D721Med (cell line): ENCODE results near the gene TRABD2A.

Experiments used
- DNase-seq: peaks from one replicate; pipeline ENCODE4 v3.0.0; 2011; ENCODE audit warnings: low spot score; ENCODE audit not compliant: insufficient read length
- FAIRE-seq: peaks from 2 replicates; lab custom pipeline; 2011; peaks lifted over from hg19 to GRCh38; lab: Jason Lieb, UNC
- CTCF ChIP-seq: IDR thresholded peaks from 2 replicates; pipeline ENCODE4 v1.5.1; 2012; ENCODE audit warnings: mild to moderate bottlenecking, control low read depth; ENCODE audit not compliant: insufficient read depth; ENCODE audit errors: missing control alignments

Gene TRABD2A

DNA sequence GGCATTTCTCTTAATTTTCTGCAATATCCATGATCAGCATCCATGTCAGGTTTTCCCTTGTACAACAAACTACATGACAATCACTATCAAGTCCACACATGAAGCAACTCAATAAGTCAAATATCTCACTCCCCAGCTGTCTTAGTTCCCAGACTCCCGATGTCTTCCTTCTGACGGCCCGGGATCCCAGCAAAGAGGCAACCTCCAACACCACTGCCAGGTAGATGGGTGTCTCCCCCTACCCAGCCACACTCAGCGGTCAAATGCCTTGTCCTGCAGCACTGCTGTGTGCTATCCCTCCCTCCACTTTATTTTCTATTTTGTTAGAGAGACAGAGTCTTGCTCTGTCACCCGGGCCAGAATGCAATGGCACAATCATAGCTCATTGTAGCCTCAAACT, 23.3 kb downstream of the TRABD2A start:
- TF ChIP-seq CTCF: no peak
- FAIRE-seq: no peak
- no peak for DNase-seq

- no peak for DNase-seq
- no peak for TF ChIP-seq CTCF
Measured at GRCh38 chr2:84856787-84857186, 24.1 kb downstream of the TRABD2A start.

DNA sequence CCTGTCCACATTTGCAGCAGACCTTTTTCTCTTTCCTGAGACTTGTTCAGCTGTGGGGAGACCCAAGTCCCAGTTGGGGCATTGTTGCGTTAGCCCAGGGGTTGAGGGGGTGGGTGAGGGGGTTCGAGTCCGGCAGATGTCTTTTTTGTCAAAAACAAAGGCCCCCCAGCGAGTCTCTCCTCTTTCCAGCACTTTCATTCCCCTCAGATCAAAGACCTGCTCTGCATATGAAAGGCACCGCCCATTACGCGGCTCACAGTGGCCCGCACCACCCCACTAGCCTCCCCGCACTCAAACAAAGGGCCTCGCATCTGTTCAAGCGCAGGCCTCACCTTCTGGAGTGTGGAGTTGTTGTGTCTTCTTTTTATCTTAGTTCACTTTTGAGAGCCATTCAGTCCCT, 25.2 kb downstream of the TRABD2A start:
- FAIRE-seq (no peak), DNase-seq (no peak)
- no peak for TF ChIP-seq CTCF

More at GRCh38 chr2:84856787-84857186, 24.1 kb downstream of the TRABD2A start:
- no peak for FAIRE-seq

GRCh38 chr2:84854850-84855249, 26.0 kb downstream of the TRABD2A start:
- FAIRE-seq (no peak), DNase-seq (no peak)
- TF ChIP-seq CTCF: no peak

DNA sequence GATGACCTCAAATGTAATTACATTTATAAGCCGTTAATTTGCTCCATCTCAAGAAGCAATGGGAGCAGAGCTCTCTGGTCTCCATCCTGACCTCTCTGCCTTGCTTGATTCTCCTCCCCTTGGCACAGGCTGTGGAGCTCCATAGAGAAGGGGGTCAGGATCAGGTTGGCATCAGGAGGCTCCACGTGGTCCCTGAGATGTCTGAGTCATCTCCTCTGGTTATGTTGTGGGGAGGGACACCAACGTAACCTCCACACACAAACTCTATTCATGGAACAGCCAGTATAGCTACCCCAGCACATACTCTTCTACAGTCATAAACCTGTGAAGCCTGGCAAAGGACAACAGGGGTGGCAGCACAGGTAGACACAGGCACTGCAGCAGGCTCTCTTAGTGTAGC, 29.0 kb downstream of the TRABD2A start:
- FAIRE-seq (no peak), DNase-seq (no peak)

GRCh38 chr2:84850471-84850870, 30.4 kb downstream of the TRABD2A start:
- no peak for FAIRE-seq
- no peak for DNase-seq
- no peak for TF ChIP-seq CTCF

More for the DNA sequence above, 29.0 kb downstream of the TRABD2A start:
- TF ChIP-seq CTCF: no peak

DNA sequence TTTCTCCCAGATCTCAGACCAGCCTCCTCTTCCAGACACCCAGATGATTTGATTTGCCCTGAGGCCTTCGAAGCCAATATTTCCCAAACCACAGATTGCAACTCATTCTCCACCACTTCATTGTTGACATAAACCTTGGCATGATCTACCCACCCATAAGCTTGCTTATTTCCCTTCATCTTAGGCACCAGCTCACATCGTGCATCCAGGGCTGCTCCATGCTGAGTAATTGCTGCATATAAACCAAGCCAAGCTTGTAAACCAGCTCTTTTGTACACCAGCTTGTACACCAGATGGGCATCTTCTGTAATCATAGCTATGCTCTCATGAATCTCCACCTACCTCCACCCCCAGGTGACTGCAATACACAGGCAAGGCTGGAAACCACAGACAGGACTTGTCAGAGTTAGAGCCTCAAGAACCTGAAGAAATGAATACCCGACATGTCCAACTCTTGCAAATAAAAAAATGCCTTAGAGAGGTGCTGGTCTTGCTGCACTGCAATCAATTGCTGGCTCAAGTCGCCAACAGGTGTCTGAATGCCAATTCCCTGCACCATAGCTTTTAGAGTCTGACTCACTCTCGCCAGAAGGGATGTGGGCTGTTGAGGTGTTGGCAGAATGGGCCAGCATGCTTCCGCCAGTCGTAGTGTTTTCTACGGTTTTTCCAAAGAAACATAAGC, 31.5 kb downstream of the TRABD2A start:
- DNase-seq: no peak
- FAIRE-seq: no peak
- TF ChIP-seq CTCF: no peak
